Measurements from ENCODE around the gene NUP133.

- TF ChIP-seq CTCF (IDR thresholded peaks at IDR 0.05) (no peak), POLR2A (IDR thresholded peaks at IDR 0.05) (no peak)
Measured at GRCh38 chr1:229535230-229535629, 27.1 kb upstream of the NUP133 start.
